ENCODE measurements around the gene PTPRCAP. TPM values are rescaled to one million over a fixed set of nuclear protein-coding genes. Genes with fewer than 3 reads are reported as not detected.

Gene PTPRCAP
- total and polyA plus RNA-seq, 5 donors, result 1.2 to 3.4 (median 1.6) TPM

DNA sequence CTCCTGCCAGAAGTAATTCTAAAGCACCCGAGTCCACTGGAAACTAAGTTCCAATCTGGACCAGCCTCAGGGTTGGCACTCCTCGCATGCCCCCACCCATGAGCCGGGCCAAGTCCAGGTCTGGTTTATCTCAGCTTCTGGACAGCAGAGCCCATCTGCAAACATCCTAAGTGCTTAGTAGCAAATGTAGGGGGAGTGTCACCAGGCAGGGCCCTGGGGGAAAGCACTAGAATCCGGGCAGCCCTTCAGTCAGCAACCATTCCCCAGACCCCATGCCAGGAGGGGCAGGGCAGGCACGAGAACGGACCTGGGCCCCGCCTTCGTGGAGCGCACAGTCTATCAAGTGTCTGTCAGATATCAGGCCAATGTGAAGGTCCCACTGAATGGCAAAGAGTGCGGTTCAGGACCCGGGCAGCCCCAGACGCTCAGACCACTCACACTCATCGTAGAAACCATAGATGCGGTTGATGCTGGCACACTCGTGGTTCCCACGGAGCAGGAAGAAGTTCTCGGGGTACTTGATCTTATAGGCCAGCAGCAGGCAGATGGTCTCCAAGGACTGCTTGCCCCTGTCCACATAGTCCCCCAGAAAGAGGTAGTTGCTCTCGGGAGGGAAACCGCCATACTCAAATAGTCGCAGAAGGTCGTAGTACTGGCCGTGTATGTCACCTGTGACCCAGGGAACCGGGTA lies 37.1 kb downstream of the PTPRCAP start:
- H3K9me3 ChIP-seq (ENCODE audit: control insufficient read depth, low read length), result no peaks in the 10 kb centered on the region
- peak overlapping the region; percentile 80 for H3K4me3 ChIP-seq (ENCODE audit: low read length)
- ATAC-seq (no peak), DNase-seq (peak in 2 of 3 donors; percentile 65 to 66)
- peaks cover 6% of the 10 kb centered on the region for H3K4me1 ChIP-seq (ENCODE audit: control insufficient read depth, insufficient read depth, low read length)
- H3K27ac ChIP-seq (ENCODE audit: low read length), result no peak overlapping the region
- WGBS, result 37% methylated on average over 23 of the region's 23 CpGs
- intact Hi-C loops (cut with DNase I), result loop anchor here in 2 of 4 donors (5.0 to 10.0 kb wide), 3 partner anchors 67 to 107 kb away; partner anchors contain the start of genes CDK2AP2 (in 2 of the 2), PITPNM1 (in 2 of the 2) and TMEM134 (in 1 of the 2)
- H3K27me3 ChIP-seq (ENCODE audit: control insufficient read depth, insufficient read depth), result no peaks in the 10 kb centered on the region

DNA sequence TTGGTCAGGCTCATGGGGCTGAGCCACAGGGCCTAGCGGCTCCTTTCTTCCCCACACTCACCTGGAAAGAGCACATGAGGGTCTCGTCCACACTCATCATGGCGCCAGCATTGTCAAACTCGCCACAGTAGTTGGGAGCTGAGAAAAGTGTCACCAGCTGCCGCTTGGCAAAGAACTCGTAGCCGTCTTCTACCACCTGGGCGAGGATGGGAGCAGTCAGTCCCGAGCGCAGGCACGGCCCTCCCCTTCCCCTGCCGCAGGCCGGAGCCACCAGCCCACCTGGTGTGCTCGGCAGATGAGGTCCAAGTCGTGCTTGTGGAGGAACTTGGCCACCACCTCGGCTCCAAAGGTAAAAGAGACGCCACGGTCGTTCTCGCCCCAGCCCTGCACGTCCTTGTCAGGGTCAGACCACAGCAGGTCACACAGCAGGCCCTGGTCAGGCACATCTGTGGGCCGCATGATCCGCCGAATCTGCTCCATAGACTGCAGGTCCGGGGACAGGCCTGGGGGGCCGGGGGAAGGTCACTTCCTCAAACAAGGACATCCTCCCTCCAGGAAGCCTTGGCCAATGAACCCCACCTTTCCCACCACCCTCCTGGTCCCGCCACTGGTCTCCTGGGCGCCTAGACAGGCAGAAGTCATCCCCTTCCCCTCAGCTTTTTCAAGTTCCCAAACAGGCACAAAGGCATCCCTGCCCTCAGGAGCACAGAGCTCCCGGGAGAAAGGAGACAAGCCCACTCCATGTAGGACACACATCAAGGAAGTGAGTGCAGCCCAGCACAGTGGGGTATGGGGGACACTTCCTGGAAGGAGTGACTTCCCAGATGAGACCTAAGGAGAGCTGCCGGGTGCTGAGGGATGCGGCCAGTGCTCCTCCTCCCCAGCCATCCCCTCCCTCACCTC lies 38.6 kb downstream of the PTPRCAP start:
- peak in 1 of 3 donors; percentile 59 for DNase-seq
- Histone ChIP-seq H3K9me3 (ENCODE audit: control insufficient read depth, low read length) (no peaks in the 10 kb centered on the region), H3K4me1 (ENCODE audit: control insufficient read depth, insufficient read depth, low read length) (peaks cover 6% of the 10 kb centered on the region), H3K27ac (ENCODE audit: low read length) (no peak overlapping the region), H3K4me3 (ENCODE audit: low read length) (no peak overlapping the region), H3K27me3 (ENCODE audit: control insufficient read depth, insufficient read depth) (no peaks in the 10 kb centered on the region)
- ATAC-seq, result no peak
- 81% methylated on average over 31 of the region's 31 CpGs for WGBS
- intact Hi-C loops (cut with DNase I), result loop anchor here in 1 of 4 donors (10.0 kb wide), 1 partner anchor 106 kb away; the partner anchor contains the start of genes CDK2AP2 and PITPNM1

DNA sequence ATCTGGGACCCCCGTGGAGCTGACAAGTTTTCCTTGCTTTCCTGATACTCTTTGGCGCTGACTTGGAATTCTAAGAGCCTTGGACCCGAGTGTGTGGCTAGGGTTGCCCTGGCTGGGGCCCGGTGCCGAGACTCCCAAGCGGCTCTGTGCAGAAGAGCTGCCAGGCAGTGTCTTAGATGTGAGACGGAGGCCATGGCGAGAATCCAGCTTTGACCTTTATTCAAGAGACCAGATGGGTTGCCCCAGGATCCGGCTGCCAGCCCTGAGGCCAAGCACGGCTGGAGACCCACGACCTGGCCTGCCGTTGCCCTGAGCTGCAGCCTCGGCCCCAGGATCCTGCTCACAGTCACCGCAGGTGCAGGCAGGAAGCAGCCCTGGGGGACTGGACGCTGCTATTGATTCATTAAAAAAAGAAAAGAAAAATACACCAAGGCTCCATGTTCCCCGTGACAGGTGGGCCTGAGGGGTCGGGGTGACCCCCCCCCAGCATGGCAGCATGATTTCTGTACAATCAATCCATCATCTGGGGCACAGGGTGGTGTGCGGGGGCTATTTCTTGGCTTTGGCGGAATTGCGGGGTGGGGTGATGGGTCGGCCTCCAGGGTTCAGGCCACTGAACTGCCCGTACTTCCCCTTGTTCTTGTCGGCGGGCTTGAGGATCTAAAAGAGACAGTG lies 39.4 kb downstream of the PTPRCAP start:
- 82% methylated on average over 24 of the region's 24 CpGs for WGBS
- Histone ChIP-seq H3K4me1 (ENCODE audit: control insufficient read depth, insufficient read depth, low read length) (peaks cover 6% of the 10 kb centered on the region), H3K4me3 (ENCODE audit: low read length) (no peak overlapping the region), H3K27ac (ENCODE audit: low read length) (no peak overlapping the region), H3K9me3 (ENCODE audit: control insufficient read depth, low read length) (no peaks in the 10 kb centered on the region), H3K27me3 (ENCODE audit: control insufficient read depth, insufficient read depth) (no peaks in the 10 kb centered on the region)
- intact Hi-C loops (cut with DNase I), result loop anchor here in 1 of 4 donors (10.0 kb wide), 1 partner anchor 107 kb away; the partner anchor contains the start of genes CDK2AP2 and PITPNM1
- DNase-seq, result peak in 2 of 3 donors; percentile 35 to 67
- ATAC-seq, result no peak

DNA sequence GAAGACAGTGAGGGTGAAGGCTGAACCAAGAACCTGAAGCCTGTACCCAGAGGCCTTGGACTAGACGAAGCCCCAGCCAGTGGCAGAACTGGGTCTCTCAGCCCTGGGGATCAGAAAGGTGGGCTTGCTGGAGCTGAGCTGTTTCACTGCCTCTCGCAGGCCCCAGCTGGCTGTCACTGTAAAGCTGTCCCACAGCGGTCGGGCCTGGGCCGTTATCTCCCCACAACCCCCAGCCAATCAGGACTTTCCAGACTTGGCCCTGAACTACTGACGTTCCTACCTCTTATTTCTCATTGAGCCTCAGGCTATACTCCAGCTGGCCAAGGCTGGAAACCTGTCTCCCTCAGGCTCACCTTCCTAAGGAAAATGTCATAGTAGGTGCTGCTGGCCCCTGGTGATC lies 39.9 kb downstream of the PTPRCAP start:
- H3K27ac ChIP-seq (ENCODE audit: low read length), result no peak overlapping the region
- 57% methylated on average over 6 of the region's 6 CpGs for WGBS
- no peak overlapping the region for H3K4me3 ChIP-seq (ENCODE audit: low read length)
- no peak for DNase-seq
- peaks cover 6% of the 10 kb centered on the region for H3K4me1 ChIP-seq (ENCODE audit: control insufficient read depth, insufficient read depth, low read length)
- no peaks in the 10 kb centered on the region for H3K9me3 ChIP-seq (ENCODE audit: control insufficient read depth, low read length)
- no peak for ATAC-seq
- H3K27me3 ChIP-seq (ENCODE audit: control insufficient read depth, insufficient read depth), result no peaks in the 10 kb centered on the region
- intact Hi-C loops (cut with DNase I), result loop anchor here in 1 of 4 donors (10.0 kb wide), 1 partner anchor 107 kb away; the partner anchor contains the start of genes CDK2AP2 and PITPNM1

DNA sequence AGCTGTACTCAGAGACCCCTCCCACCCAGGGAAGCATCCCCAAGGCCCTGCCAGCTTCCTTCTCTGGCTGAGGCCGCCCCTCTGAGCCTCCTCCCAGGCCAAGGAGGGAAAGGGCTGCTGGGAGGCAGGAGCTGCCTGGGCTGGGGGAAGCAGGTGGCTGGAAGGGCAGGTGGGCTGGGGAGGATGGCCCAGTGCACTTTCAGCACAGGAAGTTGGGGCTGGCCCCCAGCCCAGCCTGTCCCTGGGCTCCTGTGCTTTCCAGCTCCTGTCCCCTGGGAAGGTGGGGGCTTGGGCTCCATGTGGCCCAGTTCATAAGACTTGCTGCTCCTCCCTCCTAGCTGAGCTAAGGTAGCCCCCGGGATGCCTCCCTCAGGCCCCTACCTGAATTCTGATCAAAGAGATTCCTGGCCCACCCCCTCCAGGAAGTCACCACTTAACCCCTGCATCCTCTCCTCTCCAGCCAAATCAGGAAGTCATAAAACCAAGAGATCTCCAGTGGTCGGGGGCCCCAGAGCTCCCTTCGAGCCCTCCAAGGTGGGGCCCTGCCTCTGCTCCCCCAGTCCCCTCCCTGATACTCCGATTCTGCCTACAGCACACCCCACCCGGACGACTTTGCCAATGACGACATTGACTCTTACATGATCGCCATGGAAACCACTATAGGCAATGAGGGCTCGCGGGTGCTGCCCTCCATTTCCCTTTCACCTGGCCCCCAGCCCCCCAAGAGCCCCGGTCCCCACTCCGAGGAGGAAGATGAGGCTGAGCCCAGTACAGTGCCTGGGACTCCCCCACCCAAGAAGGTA lies 40.7 kb downstream of the PTPRCAP start:
- H3K27me3 ChIP-seq (ENCODE audit: control insufficient read depth, insufficient read depth), result no peaks in the 10 kb centered on the region
- H3K4me3 ChIP-seq (ENCODE audit: low read length), result no peak overlapping the region
- ATAC-seq, result no peak
- H3K9me3 ChIP-seq (ENCODE audit: control insufficient read depth, low read length), result no peaks in the 10 kb centered on the region
- H3K27ac ChIP-seq (ENCODE audit: low read length), result no peak overlapping the region
- intact Hi-C loops (cut with DNase I), result loop anchor here in 1 of 4 donors (10.0 kb wide), 1 partner anchor 108 kb away; the partner anchor contains the start of genes CDK2AP2 and PITPNM1
- peak in 1 of 3 donors; percentile 58 for DNase-seq
- 51% methylated on average over 13 of the region's 13 CpGs for whole genome bisulfite sequencing
- peaks cover 9% of the 10 kb centered on the region for H3K4me1 ChIP-seq (ENCODE audit: control insufficient read depth, insufficient read depth, low read length)

DNA sequence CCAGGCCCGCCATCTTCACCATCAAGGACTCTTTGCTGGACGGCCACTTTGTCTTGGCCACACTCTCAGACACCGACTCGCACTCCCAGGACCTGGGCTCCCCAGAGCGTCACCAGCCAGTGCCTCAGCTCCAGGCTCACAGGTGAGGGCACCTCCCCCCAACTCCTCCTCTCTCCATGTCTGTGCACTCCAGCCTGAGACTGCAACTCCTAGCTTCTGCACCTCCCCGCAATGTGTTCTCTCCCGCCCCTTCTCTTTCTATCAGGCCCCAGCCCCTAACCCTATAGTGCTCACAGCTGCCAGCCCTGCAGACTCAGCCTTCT lies 41.3 kb downstream of the PTPRCAP start:
- WGBS, result 90% methylated on average over 7 of the region's 7 CpGs
- intact Hi-C loops (cut with DNase I), result loop anchor here in 1 of 4 donors (10.0 kb wide), 1 partner anchor 109 kb away; the partner anchor contains the start of genes CDK2AP2 and PITPNM1
- peaks cover 9% of the 10 kb centered on the region for H3K4me1 ChIP-seq (ENCODE audit: control insufficient read depth, insufficient read depth, low read length)
- peak in 1 of 3 donors; percentile 35 for DNase-seq
- no peak overlapping the region for H3K4me3 ChIP-seq (ENCODE audit: low read length)
- H3K27ac ChIP-seq (ENCODE audit: low read length), result no peak overlapping the region
- ATAC-seq, result no peak
- H3K9me3 ChIP-seq (ENCODE audit: control insufficient read depth, low read length), result no peaks in the 10 kb centered on the region
- no peaks in the 10 kb centered on the region for H3K27me3 ChIP-seq (ENCODE audit: control insufficient read depth, insufficient read depth)

DNA sequence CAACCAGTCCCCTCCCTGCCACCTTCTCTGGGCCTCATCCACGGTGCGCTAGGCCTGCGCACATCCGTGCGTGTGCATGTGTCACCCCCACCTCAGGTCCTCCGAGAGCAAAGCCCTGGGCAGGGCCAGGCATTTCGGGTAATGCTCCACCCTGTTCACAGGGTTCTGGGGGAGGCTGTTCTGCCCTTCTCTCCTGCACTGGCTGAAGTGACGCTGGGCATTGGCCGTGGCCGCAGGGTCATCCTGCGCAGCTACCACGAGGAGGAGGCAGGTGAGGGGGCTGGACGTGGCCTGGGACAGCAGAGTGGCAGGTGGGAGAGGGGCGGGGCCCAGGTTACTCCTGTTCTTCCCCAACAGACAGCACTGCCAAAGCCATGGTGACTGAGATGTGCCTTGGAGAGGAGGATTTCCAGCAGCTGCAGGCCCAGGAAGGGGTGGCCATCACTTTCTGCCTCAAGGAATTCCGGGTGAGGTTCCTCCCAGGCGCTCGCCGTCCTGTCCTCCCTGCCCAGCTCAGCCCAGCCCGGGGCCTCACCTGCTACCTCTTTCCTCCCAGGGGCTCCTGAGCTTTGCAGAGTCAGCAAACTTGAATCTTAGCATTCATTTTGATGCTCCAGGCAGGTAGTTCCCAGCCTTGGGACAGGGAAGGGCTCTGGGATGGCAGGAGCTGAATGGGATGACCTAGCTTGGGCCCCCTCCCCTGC lies 41.8 kb downstream of the PTPRCAP start:
- 85% methylated on average over 19 of the region's 19 CpGs for WGBS
- DNase-seq, result peak in 1 of 3 donors; percentile 47
- no peak overlapping the region for H3K27ac ChIP-seq (ENCODE audit: low read length)
- H3K27me3 ChIP-seq (ENCODE audit: control insufficient read depth, insufficient read depth), result no peaks in the 10 kb centered on the region
- intact Hi-C loops (cut with DNase I), result loop anchor here in 1 of 4 donors (10.0 kb wide), 1 partner anchor 109 kb away; the partner anchor contains the start of genes CDK2AP2 and PITPNM1
- peaks cover 7% of the 10 kb centered on the region for H3K4me1 ChIP-seq (ENCODE audit: control insufficient read depth, insufficient read depth, low read length)
- no peaks in the 10 kb centered on the region for H3K9me3 ChIP-seq (ENCODE audit: control insufficient read depth, low read length)
- ATAC-seq, result no peak
- no peak overlapping the region for H3K4me3 ChIP-seq (ENCODE audit: low read length)

DNA sequence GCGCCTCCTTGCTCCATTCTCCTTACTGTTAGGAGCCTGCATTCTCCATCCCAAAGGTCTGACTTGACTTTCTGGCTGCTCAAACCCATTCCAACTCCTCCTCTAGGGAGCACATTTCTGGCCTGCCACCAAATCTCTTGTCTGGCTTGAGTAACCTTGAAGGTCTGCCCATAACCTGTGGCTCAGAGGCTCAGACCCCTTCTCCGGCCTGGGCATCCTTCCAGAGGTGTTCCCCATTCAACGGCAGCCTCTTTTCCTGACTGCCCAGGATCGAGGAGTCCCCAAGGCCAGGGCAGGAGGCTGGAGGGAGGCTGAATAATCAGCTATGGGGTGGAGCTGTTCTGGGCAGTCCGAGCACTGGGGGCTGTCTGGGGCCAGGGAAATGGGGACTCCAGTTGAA lies 43.5 kb downstream of the PTPRCAP start:
- 77% methylated on average over 5 of the region's 5 CpGs for WGBS
- H3K27ac ChIP-seq (ENCODE audit: low read length), result no peak overlapping the region
- DNase-seq (peak in 1 of 3 donors; percentile 30), ATAC-seq (no peak)
- no peak overlapping the region for H3K4me3 ChIP-seq (ENCODE audit: low read length)
- intact Hi-C loops (cut with DNase I), result loop anchor here in 3 of 4 donors (5.0 to 10.0 kb wide), 3 partner anchors 42 to 113 kb away; partner anchors contain the start of genes CDK2AP2 (in 2 of the 3), PITPNM1 (in 2 of the 3) and POLD4 (in 1 of the 3)
- H3K27me3 ChIP-seq (ENCODE audit: control insufficient read depth, insufficient read depth), result no peaks in the 10 kb centered on the region
- H3K4me1 ChIP-seq (ENCODE audit: control insufficient read depth, insufficient read depth, low read length), result peaks cover 2% of the 10 kb centered on the region
- H3K9me3 ChIP-seq (ENCODE audit: control insufficient read depth, low read length), result no peaks in the 10 kb centered on the region

DNA sequence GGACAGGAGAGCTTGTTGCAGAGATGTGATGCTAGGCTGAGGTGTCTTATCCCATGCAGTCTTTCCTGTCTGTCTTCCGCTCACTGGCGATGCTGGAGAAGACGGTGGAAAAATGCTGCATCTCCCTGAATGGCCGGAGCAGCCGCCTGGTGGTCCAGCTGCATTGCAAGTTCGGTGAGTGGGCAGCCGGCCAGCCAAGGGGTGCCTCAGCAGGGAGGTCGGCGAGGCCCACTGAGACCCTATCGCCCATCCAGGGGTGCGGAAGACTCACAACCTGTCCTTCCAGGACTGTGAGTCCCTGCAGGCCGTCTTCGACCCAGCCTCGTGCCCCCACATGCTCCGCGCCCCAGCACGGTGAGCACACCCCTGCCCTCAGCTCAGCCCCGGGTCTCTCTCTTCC lies 44.0 kb downstream of the PTPRCAP start:
- DNase-seq (peak in 1 of 3 donors; percentile 47), ATAC-seq (no peak)
- no peaks in the 10 kb centered on the region for H3K9me3 ChIP-seq (ENCODE audit: control insufficient read depth, low read length)
- WGBS, result 92% methylated on average over 18 of the region's 18 CpGs
- intact Hi-C loops (cut with DNase I), result loop anchor here in 3 of 4 donors (5.0 to 10.0 kb wide), 3 partner anchors 41 to 114 kb away; partner anchors contain the start of genes CDK2AP2 (in 2 of the 3), PITPNM1 (in 2 of the 3) and POLD4 (in 1 of the 3)
- peaks cover 2% of the 10 kb centered on the region for H3K4me1 ChIP-seq (ENCODE audit: control insufficient read depth, insufficient read depth, low read length)
- no peak overlapping the region for H3K27ac ChIP-seq (ENCODE audit: low read length)
- H3K27me3 ChIP-seq (ENCODE audit: control insufficient read depth, insufficient read depth), result no peaks in the 10 kb centered on the region
- no peak overlapping the region for H3K4me3 ChIP-seq (ENCODE audit: low read length)
